ES-I3 (cell line): ENCODE results near the gene MMP17.

Source experiments
- H3K36me3 ChIP-seq: 2 replicates; pipeline ENCODE4 v1.6.1; 2013; ENCODE audit warnings: mild to moderate bottlenecking, low read length, control low read depth, moderate library complexity; ENCODE audit not compliant: insufficient read depth
- H3K4me1 ChIP-seq: 2 replicates; pipeline ENCODE4 v1.6.1; 2013; ENCODE audit warnings: mild to moderate bottlenecking, control low read depth, low read length; ENCODE audit not compliant: insufficient read depth
- H3K9ac ChIP-seq: 2 replicates; pipeline ENCODE4 v1.6.1; 2013; ENCODE audit warnings: low read depth, mild to moderate bottlenecking, low read length, moderate library complexity
- H3K9me3 ChIP-seq: 2 replicates; pipeline ENCODE4 v1.6.1; 2013; ENCODE audit warnings: mild to moderate bottlenecking, low read length, moderate library complexity; ENCODE audit not compliant: control insufficient read depth, insufficient read depth

Gene MMP17

GRCh38 chr12:131892711-131893604, 64.8 kb downstream of the MMP17 start:
- H3K4me1 ChIP-seq, result peaks cover 16% of the 10 kb centered on the region
- no peaks in the 10 kb centered on the region for H3K9me3 ChIP-seq
- H3K36me3 ChIP-seq, result no peaks in the 10 kb centered on the region
- H3K9ac ChIP-seq, result no peak overlapping the region

- Histone ChIP-seq H3K36me3 (no peaks in the 10 kb centered on the region), H3K4me1 (peaks cover 16% of the 10 kb centered on the region), H3K9ac (peak overlapping the region; percentile 20; the same call in 1 of the 2 replicates), H3K9me3 (no peaks in the 10 kb centered on the region)
Observed at GRCh38 chr12:131893605-131894312, 65.6 kb downstream of the MMP17 start.

GRCh38 chr12:131894313-131894860, 66.2 kb downstream of the MMP17 start, which contains the start of gene ULK1:
Gene ULK1 (plus strand): TSS chr12:131894622. CDS start chr12:131895002, 380 bp downstream.
- Histone ChIP-seq H3K9ac (peak within 1 kb of the TSS; percentile 68), H3K9me3 (no peaks in the 10 kb centered on the region), H3K36me3 (no peaks in the 10 kb centered on the region), H3K4me1 (peaks cover 12% of the 10 kb centered on the region)

GRCh38 chr12:131894981-131895639, 66.9 kb downstream of the MMP17 start:
- Histone ChIP-seq H3K9me3 (no peaks in the 10 kb centered on the region), H3K36me3 (no peaks in the 10 kb centered on the region), H3K9ac (peak overlapping the region; percentile 55; the same call in 1 of the 2 replicates), H3K4me1 (peaks cover 11% of the 10 kb centered on the region; the same call in 1 of the 2 replicates)

- Histone ChIP-seq H3K4me1 (peaks cover 11% of the 10 kb centered on the region; the same call in 1 of the 2 replicates), H3K9ac (peak overlapping the region; percentile 55), H3K9me3 (no peaks in the 10 kb centered on the region), H3K36me3 (no peaks in the 10 kb centered on the region)
Observed at GRCh38 chr12:131895640-131896079, 67.5 kb downstream of the MMP17 start.

- Histone ChIP-seq H3K9me3 (no peaks in the 10 kb centered on the region), H3K4me1 (peaks cover 11% of the 10 kb centered on the region; the same call in 1 of the 2 replicates), H3K9ac (peak overlapping the region; percentile 55), H3K36me3 (no peaks in the 10 kb centered on the region)
Observed at GRCh38 chr12:131896080-131896810, 68.1 kb downstream of the MMP17 start.

GRCh38 chr12:131896811-131897270, 68.6 kb downstream of the MMP17 start:
- Histone ChIP-seq H3K9ac (peak overlapping the region; percentile 55; the same call in 1 of the 2 replicates), H3K9me3 (no peaks in the 10 kb centered on the region), H3K36me3 (no peaks in the 10 kb centered on the region), H3K4me1 (peaks cover 11% of the 10 kb centered on the region; the same call in 1 of the 2 replicates)

- H3K36me3 ChIP-seq, result no peaks in the 10 kb centered on the region
- no peaks in the 10 kb centered on the region for H3K9me3 ChIP-seq
- H3K4me1 ChIP-seq, result peaks cover 11% of the 10 kb centered on the region; the same call in 1 of the 2 replicates
- no peak overlapping the region for H3K9ac ChIP-seq
Observed at GRCh38 chr12:131897276-131897675, 69.1 kb downstream of the MMP17 start.

- H3K36me3 ChIP-seq, result no peaks in the 10 kb centered on the region
- no peak overlapping the region for H3K9ac ChIP-seq
- H3K9me3 ChIP-seq, result no peaks in the 10 kb centered on the region
- H3K4me1 ChIP-seq, result peaks cover 9% of the 10 kb centered on the region; the same call in 1 of the 2 replicates
Observed at GRCh38 chr12:131897875-131898274, 69.7 kb downstream of the MMP17 start.

- H3K4me1 ChIP-seq, result peaks cover 5% of the 10 kb centered on the region; the same call in 1 of the 2 replicates
- H3K9ac ChIP-seq, result no peak overlapping the region
- no peaks in the 10 kb centered on the region for H3K36me3 ChIP-seq
- no peaks in the 10 kb centered on the region for H3K9me3 ChIP-seq
Observed at GRCh38 chr12:131900397-131900796, 72.2 kb downstream of the MMP17 start.
